NCI-H345 treated with DMSO at 0.1 percent for 48 hours (cell line): ENCODE results near the gene ETFB.
"Not testable (repeated sequence)": the region's sequence is repeated elsewhere in the genome, so short reads cannot be mapped to it uniquely, and the experiment has no call there.

Experiments
- DNase-seq: peaks from one replicate; lab custom pipeline; 2025; ENCODE audit not compliant: unreplicated experiment; lab: John Stamatoyannopoulos, UW

ETFB gene

DNA sequence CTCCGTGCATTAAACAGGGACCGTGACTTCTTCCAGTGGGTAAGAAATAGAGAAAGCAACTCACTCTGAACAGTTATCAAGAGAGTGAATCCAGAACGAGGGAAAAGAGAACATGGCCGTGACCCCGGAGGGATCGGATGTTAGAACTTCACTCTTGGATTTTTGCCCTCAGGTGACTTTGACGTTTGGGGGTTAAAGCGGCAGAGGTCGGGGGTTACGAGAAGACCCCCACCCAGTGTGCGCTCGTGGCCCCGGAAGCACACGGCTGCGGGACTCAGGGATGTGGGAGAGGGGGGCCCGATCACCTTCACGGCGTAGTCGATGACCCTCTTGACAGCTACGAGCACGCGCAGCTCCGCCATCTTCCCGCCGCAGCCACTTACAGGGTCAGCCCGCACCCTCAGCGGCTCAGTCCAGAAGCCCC is at the start of gene ETFB:
Gene ETFB, minus strand, starts transcription at position 424 of the 424 bp plus-strand sequence. Its CDS starts 62 bp downstream, at position 362.
- DNase-seq = no peak

DNA sequence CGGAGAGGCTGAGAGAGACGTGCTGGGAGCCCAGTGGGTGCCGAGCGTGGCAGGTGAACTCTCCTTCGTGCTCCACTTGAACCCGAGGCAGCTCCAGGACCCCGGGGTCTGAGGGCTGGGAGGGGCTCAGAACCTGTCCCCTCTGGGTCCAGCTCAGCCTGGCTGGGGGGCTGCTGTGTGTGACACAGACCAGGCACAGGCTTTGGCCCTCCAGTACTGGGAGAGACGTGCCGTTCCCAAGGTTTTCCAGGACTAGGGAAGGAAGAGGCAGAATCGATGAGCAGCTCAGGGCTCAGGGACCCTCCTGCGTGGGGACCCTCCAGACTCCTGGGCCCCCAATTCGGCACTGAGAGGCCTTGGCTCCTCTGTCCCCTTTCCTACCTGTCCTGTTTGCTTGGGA is 49.0 kb upstream of the ETFB start:
- no peak for DNase-seq

DNA sequence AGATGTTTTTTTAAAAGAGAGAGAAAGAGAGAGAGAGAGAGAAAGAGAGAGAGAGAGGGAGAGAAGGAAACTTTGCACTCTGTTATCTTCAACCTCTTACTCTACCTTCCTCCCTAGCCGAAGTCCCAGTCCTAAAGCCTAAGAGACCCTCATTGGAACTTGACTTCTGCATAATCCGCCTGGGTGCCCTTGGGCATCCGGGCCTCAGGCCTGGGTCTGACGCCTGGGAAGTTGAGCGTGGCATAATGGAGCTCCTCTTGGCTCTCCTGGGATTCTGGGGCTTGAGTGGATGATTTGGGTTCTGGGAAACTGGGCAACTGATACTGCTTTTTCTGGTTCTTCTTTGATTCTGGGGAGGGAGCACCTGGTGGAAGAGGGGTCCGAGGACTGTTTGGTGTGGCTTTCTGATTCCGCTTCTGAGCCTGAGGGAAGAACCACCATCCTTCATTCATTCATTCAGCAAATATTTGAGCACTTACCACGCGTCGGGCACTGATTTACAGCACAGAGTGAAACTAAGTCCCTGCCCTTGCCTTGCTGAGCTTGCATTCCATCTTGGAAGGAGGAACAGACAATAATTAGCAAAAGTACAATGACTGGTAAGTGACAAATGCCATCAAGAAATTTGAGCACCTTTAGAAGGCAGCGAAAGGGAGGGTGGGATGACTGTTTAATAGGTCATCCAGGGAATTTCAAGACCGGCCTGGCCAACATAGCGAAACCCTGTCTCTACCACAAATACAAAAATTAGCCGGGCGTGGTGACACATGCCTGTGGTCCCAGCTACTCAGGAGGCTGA is 45.0 kb upstream of the ETFB start:
- DNase-seq = no peak

GRCh38 chr19:51407511-51408131 is 41.4 kb upstream of the ETFB start:
- DNase-seq = no peak

DNA sequence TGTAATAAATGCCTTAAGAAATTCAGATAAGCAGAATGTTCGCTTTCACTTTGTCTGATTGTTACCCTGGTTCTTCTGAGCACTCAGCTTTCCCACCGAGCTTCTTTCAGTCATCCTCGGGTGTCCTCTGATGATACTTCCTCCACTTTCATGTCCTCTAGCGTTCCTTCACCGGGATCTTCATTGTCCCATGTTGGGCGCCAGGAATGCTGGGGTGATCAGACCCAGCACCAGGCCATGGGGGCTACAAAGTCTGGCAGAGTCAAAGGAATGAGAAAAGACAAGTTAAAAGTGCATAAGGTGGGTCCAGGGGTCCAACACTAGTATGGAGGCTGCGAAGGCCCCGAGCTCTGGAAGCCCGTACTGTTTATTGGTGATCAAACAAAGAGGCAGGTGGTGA is 35.9 kb upstream of the ETFB start:
- DNase-seq = no peak

- not testable (repeated sequence) for DNase-seq
Observed at GRCh38 chr19:51399936-51400335, 33.7 kb upstream of the ETFB start.

DNA sequence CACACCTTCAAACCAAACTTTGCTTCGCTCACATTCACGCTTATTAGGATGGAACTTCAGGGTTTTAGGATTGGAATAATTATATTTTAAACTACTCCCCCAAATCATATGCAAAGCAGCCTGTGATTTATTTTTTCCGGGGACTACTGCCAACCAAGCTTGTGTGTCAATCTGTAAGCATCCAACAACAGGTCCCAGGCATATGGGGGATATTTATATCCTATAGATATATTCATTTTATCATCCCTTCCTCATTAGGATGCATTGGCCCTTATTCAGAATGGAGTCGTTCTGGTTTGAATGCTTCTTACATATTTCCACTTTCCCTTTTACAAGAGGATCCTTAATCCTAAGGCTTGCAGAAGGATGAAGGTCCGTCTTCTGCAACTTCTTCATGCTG is 33.0 kb upstream of the ETFB start:
- no peak for DNase-seq

- no peak for DNase-seq
Observed at GRCh38 chr19:51398096-51398704, 32.0 kb upstream of the ETFB start.

GRCh38 chr19:51397453-51397852 is 31.3 kb upstream of the ETFB start:
- not testable (repeated sequence) for DNase-seq

- DNase-seq = no peak
Observed at GRCh38 chr19:51396175-51396574, 30.0 kb upstream of the ETFB start.

DNA sequence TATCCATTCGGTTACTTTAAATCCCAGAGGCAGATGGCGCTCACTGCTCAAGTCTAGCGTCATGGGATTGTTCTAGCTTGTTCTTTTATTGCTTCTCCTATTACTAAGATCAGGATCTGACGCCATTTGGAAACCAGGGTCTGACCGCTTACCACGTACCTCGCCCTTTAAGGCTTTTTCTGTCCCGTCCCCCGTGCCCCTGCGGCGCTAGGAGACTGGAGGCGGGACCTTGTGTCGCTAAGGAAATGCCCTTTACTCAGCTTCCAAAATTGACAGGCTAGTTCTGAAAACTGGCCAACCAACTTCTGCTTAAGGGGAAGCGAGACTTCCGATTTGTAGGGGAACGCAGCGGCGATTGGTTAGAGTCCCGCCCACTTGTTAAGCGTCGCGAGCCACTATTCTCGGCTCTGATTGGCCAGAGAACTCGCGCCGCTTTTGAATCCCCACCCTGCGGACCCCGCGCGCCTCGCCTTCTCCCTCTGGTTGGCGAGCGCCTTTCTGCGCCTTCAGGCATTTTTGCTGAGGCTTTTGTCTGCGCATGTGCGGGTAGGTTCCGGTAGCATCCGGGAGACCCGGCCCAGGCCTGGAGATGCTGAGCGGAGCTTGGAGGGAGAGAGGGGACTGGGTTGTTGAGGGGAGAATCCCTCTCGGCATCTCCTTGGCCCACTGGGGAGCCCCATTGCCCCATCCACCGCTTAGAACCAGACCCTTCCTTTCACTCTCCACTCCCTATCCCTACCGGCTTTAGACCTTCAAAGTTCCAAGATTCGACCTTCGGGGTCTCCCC is 28.1 kb upstream of the ETFB start:
- no peak for DNase-seq

- no peak for DNase-seq
Observed at GRCh38 chr19:51392701-51393100, 26.5 kb upstream of the ETFB start.

- no peak for DNase-seq
Observed at GRCh38 chr19:51391073-51391611, 25.0 kb upstream of the ETFB start.

GRCh38 chr19:51389143-51389542 is 23.0 kb upstream of the ETFB start:
- DNase-seq = no peak

GRCh38 chr19:51387924-51388389 is 21.8 kb upstream of the ETFB start, which contains the start of gene LIM2:
TSS of gene LIM2 (minus strand) at chr19:51387974. CDS start at chr19:51387443, 531 bp downstream.
- no peak for DNase-seq

DNA sequence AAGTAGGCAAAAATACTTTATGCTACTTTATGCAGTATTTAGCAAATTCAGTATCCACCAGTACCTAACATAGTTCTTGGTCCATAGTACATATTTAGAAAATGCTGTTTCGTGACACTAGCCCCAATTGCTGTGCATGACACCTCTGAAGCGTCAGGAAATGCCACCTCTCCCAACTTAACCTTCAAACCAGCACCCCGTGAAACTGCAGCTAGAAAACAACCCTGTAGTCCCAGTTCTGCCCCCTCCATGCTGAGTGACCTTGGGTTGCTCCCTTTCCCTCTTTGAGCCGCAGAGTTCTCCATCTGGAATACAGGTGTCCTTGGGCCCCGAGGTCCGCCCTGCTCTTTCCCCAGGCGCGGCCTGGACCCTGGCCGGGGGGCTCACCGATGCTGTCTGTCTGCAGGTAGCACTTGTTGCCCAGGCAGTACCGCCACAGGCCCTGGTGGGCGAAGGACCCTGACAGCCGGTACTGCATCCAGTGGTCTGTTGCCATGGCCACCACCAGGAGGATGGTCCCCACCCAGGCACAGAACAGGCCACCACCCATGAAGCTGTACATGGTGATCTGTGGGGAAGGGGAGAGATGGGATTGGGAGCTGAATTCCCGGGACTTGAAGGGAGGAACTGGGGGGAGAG is 20.8 kb upstream of the ETFB start:
- DNase-seq = no peak

- DNase-seq = no peak
Observed at GRCh38 chr19:51382004-51382403, 15.8 kb upstream of the ETFB start.

DNA sequence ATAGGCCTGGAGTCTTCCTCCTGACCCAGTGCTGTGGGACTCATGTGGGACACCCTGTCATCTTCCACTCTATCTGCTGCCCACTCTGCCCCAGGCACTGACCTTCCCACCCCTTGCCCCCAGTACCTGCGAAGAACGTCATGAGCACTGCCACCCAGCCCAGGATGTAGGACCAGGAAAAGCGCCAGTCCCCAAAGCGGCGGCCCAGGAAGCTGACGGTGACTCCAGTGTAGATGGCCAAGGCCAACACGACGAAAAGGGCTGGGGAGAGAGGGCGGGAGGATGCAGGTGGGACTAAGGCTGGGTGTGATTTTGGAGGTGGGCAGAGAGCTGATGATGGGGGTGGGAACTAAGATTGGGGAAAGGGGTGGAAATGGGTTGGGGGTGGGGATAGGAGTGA is 14.2 kb upstream of the ETFB start:
- no peak for DNase-seq

DNA sequence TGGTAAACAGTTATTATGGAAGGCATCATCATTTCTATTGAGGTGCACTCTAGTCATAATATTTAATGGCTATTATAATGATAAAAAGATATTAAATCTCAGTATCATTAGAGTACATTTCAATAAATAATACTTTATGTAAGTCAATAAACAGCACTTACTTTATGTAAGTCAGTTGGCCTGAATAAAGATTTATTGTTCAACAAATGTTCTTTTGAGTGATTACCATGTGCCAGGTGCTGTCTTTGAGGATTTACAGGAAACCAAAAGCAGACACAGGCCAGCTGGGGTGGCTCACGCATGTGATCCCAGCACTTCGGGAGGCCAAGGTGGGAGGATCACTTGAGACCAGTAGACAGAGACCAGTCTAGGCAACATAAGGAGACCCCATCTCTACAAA is 11.2 kb upstream of the ETFB start:
- no peak for DNase-seq

- no peak for DNase-seq
Observed at GRCh38 chr19:51375504-51376221, 9.5 kb upstream of the ETFB start.
